GM12878 (cell line): ENCODE results near the gene ALDH1L2. TPM values are rescaled to one million over a fixed set of nuclear protein-coding genes. Genes with fewer than 3 reads are reported as not detected.

Experiments used
- ATAC-seq: fragments of 200-7000 bp; cut with Tn5 transposase; 3 replicates; pipeline ENCODE4 v1.9.1; 2020; ENCODE audit warnings: mild to moderate bottlenecking, moderate library complexity
- BruUV-seq: library from RNA; stranded (reverse); fragments of 400-500 nt; replicated peaks from 2 replicates; lab custom pipeline; 2021; lab: Mats Ljungman, UMichigan
- CTCF ChIA-PET: fragments of 300-600 bp; sonication (Branson Sonifier 250); formaldehyde crosslinking; extraction: SDS; loops from one replicate; lab custom pipeline; 2021; ENCODE audit warnings: inconsistent platforms; lab: Yijun Ruan, JAX
- POLR2A ChIA-PET: fragments of 350-600 bp; formaldehyde crosslinking; extraction: SDS; loops from one replicate; lab custom pipeline; 2021; ENCODE audit warnings: inconsistent platforms; lab: Charles Lee
- RAD21 ChIA-PET: fragments of 300-600 bp; sonication (Branson Sonifier 250); formaldehyde crosslinking; loops from one replicate; lab custom pipeline; 2023; ENCODE audit warnings: antibody characterized with exemption; ENCODE audit not compliant: unreplicated experiment; lab: Charles Lee
- SMC1A ChIA-PET: fragments of 300-600 bp; sonication (Branson Sonifier 250); formaldehyde crosslinking; loops from one replicate; lab custom pipeline; 2023; ENCODE audit not compliant: unreplicated experiment, uncharacterized antibody; lab: Charles Lee
- DNase-seq: peaks from one replicate; pipeline ENCODE4 v3.0.0-alpha.2; 2011; ENCODE audit warnings: low read depth, low spot score
- FAIRE-seq: peaks from 3 replicates; lab custom pipeline; 2011; peaks lifted over from hg19 to GRCh38; lab: Jason Lieb, UNC
- H2AFZ ChIP-seq: 2 replicates; pipeline ENCODE4 v1.6.0; 2011; ENCODE audit warnings: low read depth, low read length, control low read depth; ENCODE audit not compliant: control insufficient read depth
- H3K27ac ChIP-seq: 2 replicates; pipeline ENCODE4 v1.5.1; 2011; ENCODE audit warnings: control low read depth; ENCODE audit not compliant: control insufficient read depth, insufficient read depth
- H3K27me3 ChIP-seq, 2 experiments: replicated peaks in 1 of 2; 2 replicates each; pipeline versions ENCODE4 v1.6.0 to v1.6.1; 2011; ENCODE audit warnings: low read length in 1 of 2; ENCODE audit not compliant: control insufficient read depth in 2 of 2, insufficient read depth in 2 of 2
- H3K36me3 ChIP-seq, 2 experiments: 2 replicates each; pipeline ENCODE4 v1.5.1; 2011; ENCODE audit warnings: low read length in 1 of 2; ENCODE audit not compliant: control insufficient read depth in 2 of 2, insufficient read depth in 2 of 2
- H3K4me1 ChIP-seq: 2 replicates; pipeline ENCODE4 v1.6.1; 2011; ENCODE audit warnings: mild to moderate bottlenecking, low read length, moderate library complexity, mixed read lengths; ENCODE audit not compliant: control insufficient read depth, insufficient read depth
- H3K4me2 ChIP-seq: 2 replicates; pipeline ENCODE4 v1.6.0; 2011; ENCODE audit warnings: control low read depth; ENCODE audit not compliant: control insufficient read depth, insufficient read depth
- H3K4me3 ChIP-seq: fragments of 200-600 bp; sonication (generic); 2 replicates; pipeline ENCODE4 v1.5.1; 2016
- H3K79me2 ChIP-seq: 2 replicates; pipeline ENCODE4 v1.6.0; 2011; ENCODE audit warnings: low read length; ENCODE audit not compliant: control insufficient read depth, insufficient read depth
- H3K9ac ChIP-seq: 2 replicates; pipeline ENCODE4 v1.8.0; 2011; ENCODE audit warnings: low read length, control low read depth, mixed read lengths; ENCODE audit not compliant: control insufficient read depth, insufficient read depth
- H3K9me3 ChIP-seq: replicated peaks from 3 replicates; pipeline ENCODE4 v1.5.1; 2011; ENCODE audit warnings: mild to moderate bottlenecking, low read length; ENCODE audit not compliant: control insufficient read depth, insufficient read depth
- H4K20me1 ChIP-seq: 2 replicates; pipeline ENCODE4 v1.6.0; 2011; ENCODE audit not compliant: control insufficient read depth, insufficient read depth
- ZBTB40 ChIP-seq: fragments of 450-650 bp; IDR thresholded peaks from 2 replicates; pipeline ENCODE4 v1.6.1; 2016; ENCODE audit warnings: mild to moderate bottlenecking, moderate library complexity, borderline replicate concordance
- WGBS: methylation state at CpG from one replicate; pipeline ENCODE4 v1.1.6; 2016; ENCODE audit warnings: low lambda C conversion rate; ENCODE audit not compliant: insufficient replicate concordance, insufficient coverage; ENCODE audit errors: missing lambda C conversion rate; 5-methylcytosine and 5-hydroxymethylcytosine counted together
- in situ Hi-C: fragments of 300-500 bp; cut with MboI; formaldehyde crosslinking; loops from 9 replicates; pipeline ENCODE4 v1.14.3; 2018; ENCODE audit warnings: mixed read lengths
- intact Hi-C: fragments of 100-400 bp; cut with micrococcal nuclease; formaldehyde crosslinking; loops from one replicate; pipeline ENCODE4 v1.14.2; 2022; ENCODE audit not compliant: unreplicated experiment
- polyA plus RNA-seq, 11 experiments: library from polyadenylated mRNA; depleted of rRNA in 4 of 11; unstranded in 6 of 11; stranded (reverse) in 5 of 11; fragments of >200 nt; fragmentation: Nextera tagmentation in 4 of 11; fragmentation: Illumina TruSeq in 1 of 11; extraction: Ambion mirVana in 4 of 11; extraction: Trizol in 1 of 11; gene quantifications; 1 replicate in 1 of 11; 2 replicates in 10 of 11; pipeline versions ENCODE4 v1.2.1 to v1.2.3, GENCODE V29; 2011 to 2016; ENCODE audit warnings: inconsistent platforms in 2 of 11, missing spikeins in 2 of 11, low read depth in 1 of 11
- total RNA-seq, 4 experiments: library from RNA; depleted of rRNA in 3 of 4; stranded (reverse); fragments of >200 nt in 3 of 4; fragmentation: Illumina TruSeq in 1 of 4; extraction: Trizol in 1 of 4; gene quantifications; 2 replicates each; pipeline versions ENCODE4 v1.2.1 to v1.2.3, GENCODE V29; 2013 to 2021

Gene ALDH1L2
- total and polyA plus RNA-seq, 10 of the 15 experiments (the other 5 are each of a cell fraction or from before 2014, with no cell fraction given): 0.15 to 13.7 (median 8.5) TPM

- Histone ChIP-seq H4K20me1 (no peaks in the 10 kb centered on the region), H3K27ac (no peak overlapping the region), H3K27me3 (no peaks in the 10 kb centered on the region), H3K9me3 (no peaks in the 10 kb centered on the region), H3K4me2 (no peak overlapping the region), H3K36me3 (no peaks in the 10 kb centered on the region), H3K4me3 (no peak overlapping the region), H3K79me2 (no peaks in the 10 kb centered on the region), H3K4me1 (peaks cover 11% of the 10 kb centered on the region), H3K9ac (no peak overlapping the region), H2AFZ (no peak overlapping the region)
- ChIA-PET SMC1A (interaction anchor here (1.6 kb wide), 1 partner anchor 141 kb away, joined by 3 read pairs; no protein-coding TSS in a partner anchor), RAD21 (no interaction called here), POLR2A (interaction anchor here (0.6 kb wide), 2 partner anchors 148 to 635 kb away, joined by 3 to 5 read pairs; no protein-coding TSS in a partner anchor), CTCF (interaction anchor here (2.2 kb wide), 1 partner anchor 659 kb away, joined by 9 read pairs; no protein-coding TSS in a partner anchor)
- no TSS peak for BruUV-seq
- TF ChIP-seq ZBTB40: no peak
- DNase-seq (no peak), ATAC-seq (no peak), FAIRE-seq (no peak)
- intact Hi-C loops: no loop called here
- 48% methylated on average over 2 of the region's 2 CpGs for WGBS
- in situ Hi-C loops: no loop called here
These were observed 43.8 kb downstream of the ALDH1L2 start for GRCh38 chr12:105040476-105040875.
